Spleen (tissue), 11 donors: ENCODE measurements around the gene DTD2. TPM values are rescaled to one million over a fixed set of nuclear protein-coding genes. Genes with fewer than 3 reads are reported as not detected.

Experiments used
- DNase-seq: peaks from one replicate; pipeline ENCODE4 v3.0.0-alpha.2; 2020
- H3K27ac ChIP-seq, 8 donors: fragments of 200-600 bp; sonication (generic) in 7 of 8; 1 replicate in 4 of 8; 2 replicates in 4 of 8; pipeline versions ENCODE4 v1.5.0 to v1.8.0; 2016 to 2021; ENCODE audit warnings: inconsistent platforms in 4 of 8, mild to moderate bottlenecking in 4 of 8, moderate library complexity in 1 of 8
- H3K27me3 ChIP-seq, 7 donors: fragments of 200-600 bp; sonication (generic) in 6 of 7; replicated peaks in 1 of 7; 1 replicate in 4 of 7; 2 replicates in 3 of 7; pipeline versions ENCODE4 v1.5.0 to v1.8.0; 2016 to 2021; ENCODE audit warnings: inconsistent platforms in 3 of 7, mild to moderate bottlenecking in 1 of 7
- H3K36me3 ChIP-seq, 6 donors: fragments of 200-600 bp; sonication (generic) in 5 of 6; 1 replicate in 4 of 6; 2 replicates in 2 of 6; pipeline versions ENCODE4 v1.5.0 to v1.8.0; 2016 to 2021; ENCODE audit warnings: inconsistent platforms in 2 of 6
- H3K4me1 ChIP-seq, 6 donors: fragments of 200-600 bp; sonication (generic) in 5 of 6; 1 replicate in 3 of 6; 2 replicates in 3 of 6; pipeline versions ENCODE4 v1.5.0 to v1.8.0; 2016 to 2021; ENCODE audit warnings: inconsistent platforms in 3 of 6
- H3K4me3 ChIP-seq, 8 donors: fragments of 200-600 bp; sonication (generic) in 7 of 8; 1 replicate in 4 of 8; 2 replicates in 4 of 8; pipeline versions ENCODE4 v1.5.0 to v1.8.0; 2016 to 2021; ENCODE audit warnings: inconsistent platforms in 4 of 8, mild to moderate bottlenecking in 4 of 8, moderate library complexity in 2 of 8
- H3K9me3 ChIP-seq, 8 donors: fragments of 200-600 bp; sonication (generic) in 7 of 8; 1 replicate in 4 of 8; 2 replicates in 4 of 8; pipeline versions ENCODE4 v1.5.0 to v1.8.0; 2016 to 2021; ENCODE audit warnings: inconsistent platforms in 4 of 8
- POLR2A ChIP-seq, 3 donors: fragments of 450-650 bp; IDR thresholded peaks; one replicate each; pipeline ENCODE4 v1.5.1; 2017; ENCODE audit warnings: antibody characterized with exemption in 3 of 3, mild to moderate bottlenecking in 1 of 3
- POLR2AphosphoS5 ChIP-seq, 3 donors: sonication (generic); formaldehyde crosslinking; IDR thresholded peaks; one replicate each; pipeline ENCODE4 v1.5.1; 2017; ENCODE audit warnings: antibody characterized with exemption in 3 of 3
- WGBS, 5 donors: extraction: QIAGEN DNeasy Blood & Tissue Kit in 3 of 5; methylation state at CpG; one replicate each; pipeline versions ENCODE4 v1.1.5 to v1.1.7; 2013 to 2018; 5-methylcytosine and 5-hydroxymethylcytosine counted together
- intact Hi-C: fragments of 100-400 bp; cut with DNase I; formaldehyde crosslinking; loops from one replicate; pipeline ENCODE4 v1.15.0; 2023; ENCODE audit warnings: low total_unique reads
- polyA plus RNA-seq, 3 donors: library from polyadenylated mRNA; stranded (reverse); fragments of 200-250 nt; gene quantifications; one replicate each; pipeline ENCODE4 v1.2.1, GENCODE V29; 2013
- total RNA-seq, 7 donors: library from RNA; depleted of rRNA in 3 of 7; stranded (reverse); fragments of >200 nt in 3 of 7; fragmentation: NEBNext Ultra II Directional in 4 of 7; extraction: Animal tissue kit (Norgen Biotek cat#: 25700) in 4 of 7; gene quantifications; one replicate each; pipeline versions ENCODE4 v1.1.0 to v1.2.1, GENCODE V29; 2016 to 2021
- TF ChIP-seq, protein P1 (sequence below), 11 experiments: fragments of 200-600 bp in 7 of 11; fragments of 450-650 bp in 4 of 11; sonication (generic) in 4 of 11; IDR thresholded peaks in 8 of 11; conservative IDR thresholded peaks in 3 of 11; 1 replicate in 7 of 11; 2 replicates in 4 of 11; pipeline versions ENCODE4 v1.4.0 to v1.8.0; 2016 to 2021; ENCODE audit warnings: antibody characterized with exemption in 11 of 11, inconsistent platforms in 4 of 11, mild to moderate bottlenecking in 1 of 11
- donor health status: healthy with polysubstance abuse.
- donor health status: DM: no; HTN: no; CAD: no; lungs with moderate emphysema.
- donor health status: DM: no; HTN: no; CAD: no.
- donor health status: Bipolar disorder and iron deficiency.
- donor health status: healthy.
- donor health status: DM: no; HTN: no; CAD: no.
- donor health status: DM: yes; HTN: yes; CAD: no.

The DTD2 gene
- total and polyA plus RNA-seq, 10 donors: 5.6 to 27.7 (median 15.9) TPM

DNA sequence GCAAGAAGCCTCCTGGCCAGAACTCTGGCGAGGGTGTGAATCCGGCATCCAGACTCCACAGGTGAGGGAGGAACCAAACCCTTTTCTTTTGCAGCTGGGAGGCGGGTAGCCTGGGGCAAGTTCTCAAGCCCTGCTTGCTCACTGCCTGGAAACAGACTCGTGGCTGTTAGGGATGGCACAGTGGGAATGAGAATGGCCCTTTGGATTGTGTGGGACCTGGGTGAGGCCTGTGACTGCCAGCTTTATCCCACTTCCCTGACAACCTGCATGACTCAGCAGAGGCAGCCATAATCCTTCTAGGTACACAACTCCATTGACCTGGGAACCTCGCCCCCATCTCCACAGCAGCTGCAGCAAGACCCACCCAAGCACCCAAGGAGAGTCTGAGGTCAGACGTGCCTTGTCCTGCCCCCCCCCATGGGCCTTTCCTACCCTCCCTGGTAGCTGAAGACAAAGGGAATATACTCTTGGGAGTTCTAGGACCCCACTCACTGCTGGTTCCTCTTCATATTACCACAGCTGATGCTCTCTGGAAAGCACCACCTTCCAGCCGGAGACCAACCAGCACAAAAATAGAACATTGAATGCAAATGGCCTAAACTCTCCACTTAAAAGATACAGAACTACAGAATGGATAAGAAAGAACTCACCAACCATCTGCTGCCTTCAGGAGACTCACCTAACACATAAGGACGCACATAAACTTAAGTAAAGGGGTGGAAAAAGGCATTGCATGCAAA lies 35.6 kb upstream of the DTD2 start:
- peaks cover 0 to 14% (median 0%) of the 10 kb centered on the region in 8 donors for H3K9me3 ChIP-seq
- H3K27ac ChIP-seq: no peak overlapping the region
- no peak overlapping the region for H3K4me3 ChIP-seq
- H3K4me1 ChIP-seq: peaks cover 0 to 31% (median 13%) of the 10 kb centered on the region in 6 donors
- no peaks in the 10 kb centered on the region for H3K36me3 ChIP-seq
- H3K27me3 ChIP-seq: peaks cover 0 to 12% (median 0%) of the 10 kb centered on the region in 7 donors
- intact Hi-C loops: no loop called here
- no peak for DNase-seq
- TF ChIP-seq POLR2A (IDR thresholded peaks at IDR 0.05): no peak
- WGBS, 5 donors: 76 to 91% (median 85%) methylated on average over 7 to 8 of the region's 8 CpGs

DNA sequence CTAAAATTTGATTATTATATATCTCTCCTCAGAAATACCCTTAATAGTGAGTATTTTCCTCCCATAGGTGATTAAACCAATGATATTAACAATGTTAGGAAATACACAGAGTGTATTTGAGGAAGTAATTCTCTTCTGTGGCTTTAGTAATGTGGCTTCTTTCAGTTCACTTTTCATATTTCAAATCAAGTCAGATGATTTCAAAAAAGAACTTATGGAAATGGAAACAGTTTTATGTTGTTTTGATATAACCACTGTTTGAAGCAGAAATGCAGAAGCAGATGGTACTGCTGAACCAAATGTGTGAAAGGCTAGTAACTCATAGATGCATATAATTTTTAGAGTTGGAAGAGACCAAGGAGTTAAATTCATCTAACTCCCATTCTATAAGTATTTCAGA lies 32.4 kb upstream of the DTD2 start:
- DNase-seq: no peak
- Histone ChIP-seq H3K27ac (peak overlapping the region in 2 of 8 donors; percentile 17 to 19), H3K4me3 (no peak overlapping the region), H3K27me3 (peaks cover 0 to 9% (median 0%) of the 10 kb centered on the region in 7 donors), H3K9me3 (peaks cover 0 to 4% (median 0%) of the 10 kb centered on the region in 8 donors), H3K4me1 (peaks cover 0 to 36% (median 13%) of the 10 kb centered on the region in 6 donors), H3K36me3 (no peaks in the 10 kb centered on the region)
- TF ChIP-seq POLR2AphosphoS5 (IDR thresholded peaks at IDR 0.05) (no peak), POLR2A (IDR thresholded peaks at IDR 0.05) (no peak)
- TF ChIP-seq, protein P1, sequence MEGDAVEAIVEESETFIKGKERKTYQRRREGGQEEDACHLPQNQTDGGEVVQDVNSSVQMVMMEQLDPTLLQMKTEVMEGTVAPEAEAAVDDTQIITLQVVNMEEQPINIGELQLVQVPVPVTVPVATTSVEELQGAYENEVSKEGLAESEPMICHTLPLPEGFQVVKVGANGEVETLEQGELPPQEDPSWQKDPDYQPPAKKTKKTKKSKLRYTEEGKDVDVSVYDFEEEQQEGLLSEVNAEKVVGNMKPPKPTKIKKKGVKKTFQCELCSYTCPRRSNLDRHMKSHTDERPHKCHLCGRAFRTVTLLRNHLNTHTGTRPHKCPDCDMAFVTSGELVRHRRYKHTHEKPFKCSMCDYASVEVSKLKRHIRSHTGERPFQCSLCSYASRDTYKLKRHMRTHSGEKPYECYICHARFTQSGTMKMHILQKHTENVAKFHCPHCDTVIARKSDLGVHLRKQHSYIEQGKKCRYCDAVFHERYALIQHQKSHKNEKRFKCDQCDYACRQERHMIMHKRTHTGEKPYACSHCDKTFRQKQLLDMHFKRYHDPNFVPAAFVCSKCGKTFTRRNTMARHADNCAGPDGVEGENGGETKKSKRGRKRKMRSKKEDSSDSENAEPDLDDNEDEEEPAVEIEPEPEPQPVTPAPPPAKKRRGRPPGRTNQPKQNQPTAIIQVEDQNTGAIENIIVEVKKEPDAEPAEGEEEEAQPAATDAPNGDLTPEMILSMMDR (IDR thresholded peaks at IDR 0.05 in 8 of 11, conservative IDR thresholded peaks at IDR 0.05 in 3 of 11): no peak
- intact Hi-C loops: no loop called here

DNA sequence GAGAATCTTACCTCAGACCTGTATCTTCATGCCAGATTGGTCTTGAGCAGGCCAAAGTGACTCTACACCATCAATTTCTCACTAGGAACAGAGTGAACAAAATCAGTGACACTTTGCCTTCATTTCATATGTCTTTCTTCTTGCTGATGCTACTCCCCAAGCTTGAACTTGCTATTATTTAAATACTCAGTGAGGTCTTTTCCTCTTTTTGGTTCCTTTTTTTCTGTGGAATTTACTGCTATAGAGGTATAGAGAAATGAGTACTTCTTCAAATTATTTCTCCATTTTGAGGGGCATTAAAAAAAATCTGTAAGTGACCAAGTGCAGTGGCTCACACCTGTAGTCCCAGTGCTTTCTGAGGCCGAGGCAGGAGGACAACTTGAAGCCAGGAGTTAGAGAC lies 30.6 kb upstream of the DTD2 start, which contains the start of gene GPR33:
TSS of gene GPR33 (minus strand) at position 154 of the 400 bp plus-strand sequence. CDS start 4,074 bp downstream, outside the sequence.
- peaks cover 0 to 36% (median 13%) of the 10 kb centered on the region in 6 donors for H3K4me1 ChIP-seq

DNA sequence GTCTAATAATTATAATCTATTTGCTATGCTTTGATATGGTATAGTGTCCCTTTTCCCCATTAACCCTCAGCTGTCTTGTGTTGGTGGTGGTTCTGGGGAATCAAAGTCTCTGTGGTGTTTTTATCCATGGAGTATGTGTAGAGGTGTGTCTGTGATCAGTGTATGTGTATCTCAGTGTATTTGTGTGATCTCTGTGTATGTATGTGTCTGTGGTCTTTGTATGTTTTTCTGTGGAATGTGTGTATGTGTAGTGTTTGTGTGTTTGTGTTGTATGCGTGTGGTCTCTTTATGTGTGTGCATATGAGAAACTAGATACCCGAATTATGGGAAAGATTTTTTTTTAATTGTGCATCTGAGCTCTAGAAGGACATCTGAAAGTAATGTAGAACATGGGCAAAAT lies 29.5 kb upstream of the DTD2 start:
- Histone ChIP-seq H3K4me3 (no peak overlapping the region), H3K36me3 (no peaks in the 10 kb centered on the region), H3K27ac (no peak overlapping the region), H3K4me1 (peaks cover 0 to 36% (median 13%) of the 10 kb centered on the region in 6 donors), H3K9me3 (no peaks in the 10 kb centered on the region), H3K27me3 (no peaks in the 10 kb centered on the region)
- TF ChIP-seq, protein P1 (IDR thresholded peaks at IDR 0.05 in 8 of 11, conservative IDR thresholded peaks at IDR 0.05 in 3 of 11): no peak
- TF ChIP-seq POLR2AphosphoS5 (IDR thresholded peaks at IDR 0.05) (no peak), POLR2A (IDR thresholded peaks at IDR 0.05) (no peak)
- WGBS, 5 donors: 85 to 94% (median 89%) methylated on average over 2 of the region's 2 CpGs
- intact Hi-C loops: no loop called here
- DNase-seq: no peak

More for the DNA sequence above, 30.6 kb upstream of the DTD2 start, which contains the start of gene GPR33:
- WGBS, 5 donors: 38 to 57% (median 45%) methylated on average over 1 of the region's 1 CpG
- Histone ChIP-seq H3K4me3 (no peak within 1 kb of the TSS), H3K36me3 (no peaks in the 10 kb centered on the region), H3K27me3 (no peaks in the 10 kb centered on the region), H3K9me3 (peaks cover 0 to 4% (median 0%) of the 10 kb centered on the region in 8 donors), H3K27ac (peak within 1 kb of the TSS in 2 of 8 donors; percentile 10 to 58)
- TF ChIP-seq, protein P1 (IDR thresholded peaks at IDR 0.05 in 8 of 11, conservative IDR thresholded peaks at IDR 0.05 in 3 of 11): no peak
- no peak for TF ChIP-seq POLR2AphosphoS5 (IDR thresholded peaks at IDR 0.05)
- TF ChIP-seq POLR2A (IDR thresholded peaks at IDR 0.05): no peak
- no peak for DNase-seq
- intact Hi-C loops: no loop called here
